GM12892 (cell line): Measurements from ENCODE around the gene SLF2.

Experiments used
- POLR2A ChIP-seq: IDR thresholded peaks from 2 replicates; pipeline ENCODE4 v1.6.1; 2011; ENCODE audit warnings: low read depth, low read length, control low read depth
- POLR2AphosphoS5 ChIP-seq: IDR thresholded peaks from 2 replicates; pipeline ENCODE4 v1.6.1; 2011; ENCODE audit warnings: low read depth, low read length, control low read depth
- TAF1 ChIP-seq: IDR thresholded peaks from 2 replicates; pipeline ENCODE4 v1.6.1; 2011; ENCODE audit warnings: low read depth, mild to moderate bottlenecking, control low read depth, low read length, borderline replicate concordance

GRCh38 chr10:100997360-100998182 is 84.8 kb downstream of the SLF2 start:
- TF ChIP-seq POLR2A (no peak), TAF1 (no peak), POLR2AphosphoS5 (no peak)
